Measurements from ENCODE around the gene FBLN1. TPM values are rescaled to one million over a fixed set of nuclear protein-coding genes. Genes with fewer than 3 reads are reported as not detected.

FBLN1 gene
- total and polyA plus RNA-seq, 11 donors: 22.4 to 239 (median 44.7) TPM

- WGBS, 4 donors: 80 to 90% (median 83%) methylated on average over 8 of the region's 8 CpGs
- TF ChIP-seq, protein P1, sequence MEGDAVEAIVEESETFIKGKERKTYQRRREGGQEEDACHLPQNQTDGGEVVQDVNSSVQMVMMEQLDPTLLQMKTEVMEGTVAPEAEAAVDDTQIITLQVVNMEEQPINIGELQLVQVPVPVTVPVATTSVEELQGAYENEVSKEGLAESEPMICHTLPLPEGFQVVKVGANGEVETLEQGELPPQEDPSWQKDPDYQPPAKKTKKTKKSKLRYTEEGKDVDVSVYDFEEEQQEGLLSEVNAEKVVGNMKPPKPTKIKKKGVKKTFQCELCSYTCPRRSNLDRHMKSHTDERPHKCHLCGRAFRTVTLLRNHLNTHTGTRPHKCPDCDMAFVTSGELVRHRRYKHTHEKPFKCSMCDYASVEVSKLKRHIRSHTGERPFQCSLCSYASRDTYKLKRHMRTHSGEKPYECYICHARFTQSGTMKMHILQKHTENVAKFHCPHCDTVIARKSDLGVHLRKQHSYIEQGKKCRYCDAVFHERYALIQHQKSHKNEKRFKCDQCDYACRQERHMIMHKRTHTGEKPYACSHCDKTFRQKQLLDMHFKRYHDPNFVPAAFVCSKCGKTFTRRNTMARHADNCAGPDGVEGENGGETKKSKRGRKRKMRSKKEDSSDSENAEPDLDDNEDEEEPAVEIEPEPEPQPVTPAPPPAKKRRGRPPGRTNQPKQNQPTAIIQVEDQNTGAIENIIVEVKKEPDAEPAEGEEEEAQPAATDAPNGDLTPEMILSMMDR (IDR thresholded peaks at IDR 0.05): no peak
- TF ChIP-seq POLR2A (IDR thresholded peaks at IDR 0.05): no peak
- peak in 1 of 5 donors; percentile 3 for DNase-seq
- no peaks in the 10 kb centered on the region for H3K4me1 ChIP-seq
- H3K27ac ChIP-seq: no peak overlapping the region
- intact Hi-C loops (cut with DNase I): loop anchor here in 1 of 10 donors (10.0 kb wide), 1 partner anchor 520 kb away; no protein-coding TSS in a partner anchor
- H3K36me3 ChIP-seq: peaks cover 0 to 35% (median 0%) of the 10 kb centered on the region in 9 donors
- H3K27me3 ChIP-seq: no peaks in the 10 kb centered on the region
- H3K4me3 ChIP-seq: no peak overlapping the region
- ATAC-seq: no peak
- H3K9me3 ChIP-seq: no peaks in the 10 kb centered on the region
Measured at GRCh38 chr22:45594123-45594941, 91.6 kb downstream of the FBLN1 start.

- Histone ChIP-seq H3K36me3 (peaks cover 0 to 54% (median 0%) of the 10 kb centered on the region in 9 donors), H3K4me3 (no peak overlapping the region), H3K9me3 (no peaks in the 10 kb centered on the region), H3K27ac (no peak overlapping the region), H3K4me1 (no peaks in the 10 kb centered on the region), H3K27me3 (no peaks in the 10 kb centered on the region)
- ATAC-seq (peak in 1 of 4 donors; percentile 12), DNase-seq (peak in 1 of 5 donors; percentile 23)
- TF ChIP-seq, protein P1 (IDR thresholded peaks at IDR 0.05): no peak
- no peak for TF ChIP-seq POLR2A (IDR thresholded peaks at IDR 0.05)
- intact Hi-C loops (cut with DNase I): loop anchor here in 1 of 10 donors (10.0 kb wide), 1 partner anchor 517 kb away; no protein-coding TSS in a partner anchor
- 51 to 63% (median 56%) methylated on average over 18 to 20 of the region's 20 CpGs for WGBS, 4 donors
Measured at GRCh38 chr22:45597460-45598192, 94.9 kb downstream of the FBLN1 start.

- H3K4me3 ChIP-seq: no peak overlapping the region
- peaks cover 0 to 9% (median 0%) of the 10 kb centered on the region in 12 donors for H3K4me1 ChIP-seq
- TF ChIP-seq, protein P1 (IDR thresholded peaks at IDR 0.05): no peak
- TF ChIP-seq POLR2A (IDR thresholded peaks at IDR 0.05): no peak
- H3K36me3 ChIP-seq: peaks cover 0 to 46% (median 0%) of the 10 kb centered on the region in 9 donors
- no peaks in the 10 kb centered on the region for H3K27me3 ChIP-seq
- ATAC-seq: no peak
- peak in 1 of 5 donors; percentile 9 for DNase-seq
- WGBS, 4 donors: 87 to 94% (median 90%) methylated on average over 11 to 15 of the region's 15 CpGs
- intact Hi-C loops (cut with DNase I): loop anchor here in 1 of 10 donors (10.0 kb wide), 1 partner anchor 516 kb away; no protein-coding TSS in a partner anchor
- H3K9me3 ChIP-seq: no peaks in the 10 kb centered on the region
- H3K27ac ChIP-seq: no peak overlapping the region
Measured at GRCh38 chr22:45598596-45599217, 96.0 kb downstream of the FBLN1 start.
